Lung (tissue), 16 donors: ENCODE data around the gene DNER. TPM values are rescaled to one million over a fixed set of nuclear protein-coding genes. Genes with fewer than 3 reads are reported as not detected.
"Not testable (repeated sequence)": the region's sequence is repeated elsewhere in the genome, so short reads cannot be mapped to it uniquely, and the experiment has no call there.

ENCODE experiments used
- ATAC-seq: fragments of 200-7000 bp; cut with Tn5 transposase; one replicate; pipeline ENCODE4 v1.9.1; 2020; ENCODE audit warnings: moderate number of reproducible peaks; ENCODE audit not compliant: insufficient read depth, low FRiP score
- DNase-seq, 3 donors: peaks; one replicate each; pipeline ENCODE4 v3.0.0-alpha.2; 2013 to 2017
- H3K27ac ChIP-seq, 2 donors: one replicate each; pipeline ENCODE4 v1.5.1; 2013; ENCODE audit warnings: mild to moderate bottlenecking in 2 of 2, moderate library complexity in 2 of 2, control low read depth in 1 of 2, inconsistent platforms in 1 of 2, low read depth in 1 of 2, low read length in 1 of 2
- H3K27me3 ChIP-seq, 3 donors: one replicate each; pipeline ENCODE4 v1.5.1; 2013; ENCODE audit warnings: low read length in 2 of 3; ENCODE audit not compliant: control insufficient read depth in 3 of 3, insufficient read depth in 3 of 3
- H3K36me3 ChIP-seq, 4 donors: one replicate each; pipeline ENCODE4 v1.5.1; 2013; ENCODE audit warnings: low read length in 4 of 4, mild to moderate bottlenecking in 1 of 4, moderate library complexity in 1 of 4; ENCODE audit not compliant: control insufficient read depth in 4 of 4, insufficient read depth in 4 of 4
- H3K4me1 ChIP-seq, 5 donors: one replicate each; pipeline ENCODE4 v1.5.1; 2013; ENCODE audit warnings: low read length in 5 of 5, mild to moderate bottlenecking in 2 of 5, moderate library complexity in 1 of 5; ENCODE audit not compliant: control insufficient read depth in 5 of 5, insufficient read depth in 5 of 5
- H3K4me3 ChIP-seq: one replicate; pipeline ENCODE4 v1.5.1; 2013; ENCODE audit warnings: mild to moderate bottlenecking, control low read depth, moderate library complexity
- H3K9ac ChIP-seq, 2 donors: one replicate each; pipeline ENCODE4 v1.5.1; 2013; ENCODE audit warnings: low read length in 2 of 2, control low read depth in 1 of 2; ENCODE audit not compliant: insufficient read depth in 1 of 2
- H3K9me3 ChIP-seq, 4 donors: one replicate each; pipeline ENCODE4 v1.5.1; 2013; ENCODE audit warnings: low read length in 3 of 4, mild to moderate bottlenecking in 1 of 4, moderate library complexity in 1 of 4; ENCODE audit not compliant: control insufficient read depth in 4 of 4, insufficient read depth in 3 of 4
- CTCF ChIP-seq: IDR thresholded peaks from 2 replicates; pipeline ENCODE4 v1.5.1; 2012; ENCODE audit warnings: mild to moderate bottlenecking; ENCODE audit errors: control extremely low read depth, extremely low read depth
- WGBS, 2 donors: extraction: QIAGEN DNeasy Blood & Tissue Kit; methylation state at CpG; one replicate each; pipeline ENCODE4 v1.1.7; 2013; 5-methylcytosine and 5-hydroxymethylcytosine counted together
- long read RNA-seq, 5 donors: transcript quantifications; one replicate each; lab custom pipeline, GENCODE V29; 2026
- polyA plus RNA-seq, 2 donors: library from polyadenylated mRNA; stranded (reverse); fragments of 200-250 nt; gene quantifications; one replicate each; pipeline ENCODE4 v1.2.1, GENCODE V29; 2013
- total RNA-seq, 2 donors: library from RNA; depleted of rRNA in 1 of 2; stranded (reverse); fragments of >200 nt in 1 of 2; gene quantifications; one replicate each; pipeline ENCODE4 v1.2.1, GENCODE V29; 2014 to 2021
- donor health status: control.
- donor health status: control.
- donor health status: Bipolar disorder and iron deficiency.
- donor health status: healthy.
- donor health status: DM: yes; HTN: yes; CAD: no.

The DNER gene
- 1 to 10 TPM; 4.7 to 5.8 TPM for total RNA-seq
- polyA plus RNA-seq: 1 to 10 TPM in 1 of 2 donors, under 1 TPM in 1; 0.63 to 2.0 TPM
- long read RNA-seq, donor 1: 0 reads
- long read RNA-seq, donor 2: 0 reads
- long read RNA-seq, donor 3: 0 reads
- long read RNA-seq, donor 4: 0 reads
- long read RNA-seq, donor 5, partial matches to known transcripts: 0 of 1 reads
- long read RNA-seq, donor 5, other reads (novel, unspliced or antisense): 0 of 1 reads

GRCh38 chr2:229714080-229714735, at the start of gene DNER:
DNER (minus strand) TSS chr2:229714555; CDS start chr2:229714423, 132 bp downstream.
- 1% methylated on average over 37 to 84 of the region's 84 CpGs for WGBS, 2 donors
- Histone ChIP-seq H3K9me3 (peaks cover 0 to 5% (median 0%) of the 10 kb centered on the region in 4 donors), H3K27ac (no peak within 1 kb of the TSS), H3K27me3 (peaks cover 19 to 77% (median 57%) of the 10 kb centered on the region in 3 donors), H3K9ac (no peak within 1 kb of the TSS), H3K36me3 (no peaks in the 10 kb centered on the region), H3K4me1 (peaks cover 0 to 18% (median 5%) of the 10 kb centered on the region in 5 donors), H3K4me3 (peak within 1 kb of the TSS; percentile 14)
- peak; percentile 37 for ATAC-seq
- no peak for TF ChIP-seq CTCF
- peak; percentile 20 to 60 (median 35) for DNase-seq

- no peaks in the 10 kb centered on the region for H3K4me1 ChIP-seq
- no peaks in the 10 kb centered on the region for H3K27me3 ChIP-seq
- TF ChIP-seq CTCF: no peak
- H3K9me3 ChIP-seq: no peaks in the 10 kb centered on the region
- no peak overlapping the region for H3K9ac ChIP-seq
- DNase-seq: no peak
- WGBS, 2 donors: 62 to 82% methylated on average over 1 of the region's 1 CpG
- no peak for ATAC-seq
- H3K4me3 ChIP-seq: no peak overlapping the region
- no peak overlapping the region for H3K27ac ChIP-seq
- peaks cover 8 to 14% (median 11%) of the 10 kb centered on the region in 4 donors for H3K36me3 ChIP-seq
These were observed 47.3 kb upstream of the DNER start for GRCh38 chr2:229761663-229762062.

GRCh38 chr2:229757462-229757861, 43.1 kb upstream of the DNER start:
- not testable (repeated sequence) for DNase-seq, H3K4me3 ChIP-seq

GRCh38 chr2:229752970-229753729, 38.8 kb upstream of the DNER start:
- Histone ChIP-seq H3K27me3 (no peaks in the 10 kb centered on the region), H3K4me3 (no peak overlapping the region), H3K27ac (no peak overlapping the region), H3K4me1 (no peaks in the 10 kb centered on the region), H3K9me3 (no peaks in the 10 kb centered on the region), H3K9ac (no peak overlapping the region), H3K36me3 (no peaks in the 10 kb centered on the region)
- 72 to 86% methylated on average over 11 of the region's 11 CpGs for WGBS, 2 donors
- peak in 1 of 3 donors; percentile 37 for DNase-seq
- TF ChIP-seq CTCF: no peak
- no peak for ATAC-seq

More at GRCh38 chr2:229757462-229757861, 43.1 kb upstream of the DNER start:
- not testable (repeated sequence) for H3K4me1 ChIP-seq, H3K9ac ChIP-seq, H3K27me3 ChIP-seq, H3K27ac ChIP-seq, ATAC-seq, H3K9me3 ChIP-seq, H3K36me3 ChIP-seq
- 98 to 99% methylated on average over 10 of the region's 10 CpGs for WGBS, 2 donors
